HepG2 (cell line): ENCODE results near the gene PPP4C. TPM values are rescaled to one million over a fixed set of nuclear protein-coding genes. Genes with fewer than 3 reads are reported as not detected.

Experiments used
- ARID4A ChIP-seq: sonication (generic); formaldehyde crosslinking; IDR thresholded peaks from 2 replicates; pipeline ENCODE4 v1.5.0; 2020; ENCODE audit warnings: mild to moderate bottlenecking, missing genetic modification reagents, borderline replicate concordance
- BORCS8-MEF2B ChIP-seq: sonication (generic); formaldehyde crosslinking; IDR thresholded peaks from 2 replicates; pipeline ENCODE4 v1.8.0; 2022; ENCODE audit warnings: mild to moderate bottlenecking, missing genetic modification reagents
- CREB3 ChIP-seq: sonication (generic); formaldehyde crosslinking; IDR thresholded peaks from 2 replicates; pipeline ENCODE4 v1.5.0; 2020; ENCODE audit warnings: missing genetic modification reagents
- HMGXB4 ChIP-seq, 2 experiments: sonication (generic) in 1 of 2; formaldehyde crosslinking in 1 of 2; IDR thresholded peaks; 2 replicates each; pipeline versions ENCODE4 v1.4.0 to v1.6.1; 2018 to 2020; ENCODE audit warnings: missing genetic modification reagents in 2 of 2, borderline replicate concordance in 1 of 2, low read depth in 1 of 2, mild to moderate bottlenecking in 1 of 2, missing biosample characterization in 1 of 2
- MXD1 ChIP-seq: sonication (generic); formaldehyde crosslinking; IDR thresholded peaks from 2 replicates; pipeline ENCODE4 v1.4.0; 2020; ENCODE audit warnings: mild to moderate bottlenecking, missing genetic modification reagents
- POLR2G ChIP-seq: fragments of 200-400 bp; formaldehyde crosslinking; IDR thresholded peaks from 2 replicates; pipeline ENCODE4 v1.6.1; 2018; ENCODE audit warnings: mild to moderate bottlenecking, low read depth, low read length, moderate library complexity
- SYNCRIP ChIP-seq: fragments of 200-400 bp; formaldehyde crosslinking; IDR thresholded peaks from 2 replicates; pipeline ENCODE4 v1.6.1; 2018; ENCODE audit warnings: mild to moderate bottlenecking, low read depth, low read length; ENCODE audit not compliant: insufficient read depth
- TFDP1 ChIP-seq: IDR thresholded peaks from 2 replicates; pipeline ENCODE4 v1.6.1; 2016; ENCODE audit warnings: missing compliant biosample characterization, missing genetic modification reagents, borderline replicate concordance
- TFDP2 ChIP-seq: sonication (generic); formaldehyde crosslinking; IDR thresholded peaks from 2 replicates; pipeline ENCODE4 v1.4.0; 2020; ENCODE audit warnings: missing genetic modification reagents
- XBP1 ChIP-seq: sonication (generic); formaldehyde crosslinking; IDR thresholded peaks from 2 replicates; pipeline ENCODE4 v1.5.0; 2020; ENCODE audit warnings: missing genetic modification reagents
- ZNF24 ChIP-seq: fragments of 450-650 bp; IDR thresholded peaks from 2 replicates; pipeline ENCODE4 v1.6.1; 2017; ENCODE audit warnings: antibody characterized with exemption, mild to moderate bottlenecking
- ZNF414 ChIP-seq: sonication (generic); formaldehyde crosslinking; IDR thresholded peaks from 2 replicates; pipeline ENCODE4 v1.5.0; 2020; ENCODE audit warnings: missing genetic modification reagents
- ZNF777 ChIP-seq: sonication (generic); formaldehyde crosslinking; IDR thresholded peaks from 2 replicates; pipeline ENCODE4 v1.4.0; 2020; ENCODE audit warnings: missing genetic modification reagents
- ZUFSP ChIP-seq: sonication (generic); formaldehyde crosslinking; IDR thresholded peaks from 2 replicates; pipeline ENCODE4 v1.9.0; 2021; ENCODE audit warnings: missing genetic modification reagents, mild to moderate bottlenecking, borderline replicate concordance
- polyA plus RNA-seq, 8 experiments: library from polyadenylated mRNA; depleted of rRNA in 3 of 8; stranded (reverse) in 7 of 8; unstranded in 1 of 8; fragments of >200 nt; fragmentation: Illumina TruSeq in 4 of 8; extraction: Trizol in 4 of 8; gene quantifications; 2 replicates each; pipeline versions ENCODE4 v1.2.1 to v1.2.3, GENCODE V29; 2011 to 2016; ENCODE audit warnings: low read depth in 4 of 8, missing spikeins in 1 of 8, mixed read lengths in 1 of 8; ENCODE audit not compliant: insufficient read depth in 1 of 8
- total RNA-seq, 5 experiments: library from RNA; depleted of rRNA; stranded (reverse); fragments of >200 nt; fragmentation: Illumina TruSeq; extraction: Trizol; gene quantifications; 2 replicates each; pipeline ENCODE4 v1.2.3, GENCODE V29; 2016; ENCODE audit warnings: low read depth in 1 of 5

PPP4C gene
- total and polyA plus RNA-seq, 2 of the 13 experiments (the other 11 are each of a cell fraction or from before 2014, with no cell fraction given): 176 to 220 TPM

- TF ChIP-seq ZUFSP (no peak), SYNCRIP (no peak), POLR2G (0 out of 2 replicates have a peak, but pooled peaks have one; percentile 35), ZNF777 (CRISPR knock-in tag) (no peak), ZNF414 (CRISPR knock-in tag) (no peak), ZNF24 (no peak), HMGXB4 (CRISPR knock-in tag; IDR thresholded peaks at IDR 0.05; ENCODE audit: borderline replicate concordance in 1 of 2, low read depth in 1 of 2) (no peak; a peak in 1 of 4 replicates), CREB3 (CRISPR knock-in tag) (no peak), BORCS8-MEF2B (peak; percentile 28; the same call in 1 of the 2 replicates), XBP1 (no peak), ARID4A (CRISPR knock-in tag) (peak; percentile 28; the same call in 1 of the 2 replicates), MXD1 (no peak; the same call in 1 of the 2 replicates), TFDP1 (no peak), TFDP2 (no peak)
Measured at GRCh38 chr16:30068750-30069610, 6.8 kb upstream of the PPP4C start (continued).
